Osteoblast (primary cell): ENCODE data around the gene TNFSF10. TPM values are rescaled to one million over a fixed set of nuclear protein-coding genes. Genes with fewer than 3 reads are reported as not detected.

Source experiments
- DNase-seq: peaks from one replicate; pipeline ENCODE4 v3.0.0; 2011; ENCODE audit warnings: low spot score, mixed read lengths; ENCODE audit not compliant: insufficient read length; ENCODE audit errors: missing footprints
- H2AFZ ChIP-seq: 2 replicates; pipeline ENCODE4 v1.6.0; 2011; ENCODE audit warnings: mild to moderate bottlenecking, low read length
- H3K27ac ChIP-seq: 2 replicates; pipeline ENCODE4 v1.5.1; 2011; ENCODE audit warnings: mild to moderate bottlenecking, low read depth, low read length, moderate library complexity
- H3K27me3 ChIP-seq: 2 replicates; pipeline ENCODE4 v1.6.0; 2012; ENCODE audit warnings: mild to moderate bottlenecking, control low read depth, inconsistent platforms, low read length, moderate library complexity; ENCODE audit not compliant: insufficient read depth
- H3K36me3 ChIP-seq: 2 replicates; pipeline ENCODE4 v1.5.1; 2011; ENCODE audit warnings: mild to moderate bottlenecking, low read length, control low read depth, moderate library complexity; ENCODE audit not compliant: insufficient read depth
- H3K4me1 ChIP-seq: 2 replicates; pipeline ENCODE4 v1.5.1; 2011; ENCODE audit warnings: mild to moderate bottlenecking, low read length, control low read depth, moderate library complexity; ENCODE audit not compliant: insufficient read depth
- H3K4me2 ChIP-seq: 2 replicates; pipeline ENCODE4 v1.6.0; 2011; ENCODE audit warnings: mild to moderate bottlenecking, low read length; ENCODE audit not compliant: insufficient read depth
- H3K4me3 ChIP-seq: fragments of 200-600 bp; sonication (generic); 3 replicates; pipeline ENCODE4 v1.5.1; 2012; ENCODE audit warnings: mild to moderate bottlenecking, low read length, inconsistent platforms; ENCODE audit not compliant: insufficient read depth
- H3K79me2 ChIP-seq: 2 replicates; pipeline ENCODE4 v1.6.0; 2012; ENCODE audit warnings: mild to moderate bottlenecking, low read length, control low read depth, inconsistent platforms; ENCODE audit not compliant: insufficient read depth
- H3K9me3 ChIP-seq: 2 replicates; pipeline ENCODE4 v1.5.1; 2011; ENCODE audit warnings: low read depth, low read length, control low read depth
- H4K20me1 ChIP-seq: 2 replicates; pipeline ENCODE4 v1.6.0; 2012; ENCODE audit warnings: mild to moderate bottlenecking, low read length, control low read depth; ENCODE audit not compliant: insufficient read depth
- CTCF ChIP-seq: IDR thresholded peaks from 2 replicates; pipeline ENCODE4 v1.5.1; 2011; ENCODE audit warnings: mild to moderate bottlenecking, low read depth, low read length, moderate library complexity; ENCODE audit errors: extremely low read depth
- total RNA-seq: library from RNA; depleted of rRNA; stranded (reverse); fragments of >200 nt; gene quantifications from 2 replicates; pipeline ENCODE4 v1.2.3, GENCODE V29; 2012

TNFSF10 gene
- total RNA-seq, 1 donor = 4.0 TPM

- Histone ChIP-seq H3K27me3 (no peaks in the 10 kb centered on the region), H3K27ac (peak overlapping the region; percentile 54), H3K79me2 (no peaks in the 10 kb centered on the region), H3K4me3 (no peak overlapping the region), H3K4me2 (peak overlapping the region; percentile 7), H4K20me1 (no peaks in the 10 kb centered on the region), H3K4me1 (peaks cover 22% of the 10 kb centered on the region), H3K36me3 (no peaks in the 10 kb centered on the region), H3K9me3 (no peaks in the 10 kb centered on the region), H2AFZ (peak overlapping the region; percentile 20)
- no peak for TF ChIP-seq CTCF
- DNase-seq = no peak
Measured at GRCh38 chr3:172516318-172517214, 6.7 kb downstream of the TNFSF10 start.

- no peak overlapping the region for H2AFZ ChIP-seq
- H3K27me3 ChIP-seq = no peaks in the 10 kb centered on the region
- no peaks in the 10 kb centered on the region for H3K36me3 ChIP-seq
- no peak overlapping the region for H3K27ac ChIP-seq
- DNase-seq = no peak
- H3K4me2 ChIP-seq = no peak overlapping the region
- TF ChIP-seq CTCF = no peak
- no peaks in the 10 kb centered on the region for H4K20me1 ChIP-seq
- no peaks in the 10 kb centered on the region for H3K9me3 ChIP-seq
- H3K4me1 ChIP-seq = peaks cover 20% of the 10 kb centered on the region
- no peak overlapping the region for H3K4me3 ChIP-seq
- H3K79me2 ChIP-seq = no peaks in the 10 kb centered on the region
Measured at GRCh38 chr3:172515130-172515918, 7.9 kb downstream of the TNFSF10 start.

GRCh38 chr3:172514678-172515077 lies 8.6 kb downstream of the TNFSF10 start:
- no peak for DNase-seq
- Histone ChIP-seq H3K4me3 (no peak overlapping the region), H3K27me3 (no peaks in the 10 kb centered on the region), H3K9me3 (no peaks in the 10 kb centered on the region), H3K27ac (no peak overlapping the region), H2AFZ (no peak overlapping the region), H3K79me2 (no peaks in the 10 kb centered on the region), H3K4me2 (no peak overlapping the region), H3K36me3 (no peaks in the 10 kb centered on the region), H4K20me1 (no peaks in the 10 kb centered on the region), H3K4me1 (peaks cover 18% of the 10 kb centered on the region)
- TF ChIP-seq CTCF = no peak

GRCh38 chr3:172513488-172513887 lies 9.7 kb downstream of the TNFSF10 start:
- Histone ChIP-seq H3K36me3 (no peaks in the 10 kb centered on the region), H3K27ac (no peak overlapping the region), H3K4me2 (no peak overlapping the region), H3K27me3 (no peaks in the 10 kb centered on the region), H3K4me3 (no peak overlapping the region), H2AFZ (no peak overlapping the region), H3K9me3 (no peaks in the 10 kb centered on the region), H4K20me1 (no peaks in the 10 kb centered on the region), H3K4me1 (peaks cover 18% of the 10 kb centered on the region), H3K79me2 (no peaks in the 10 kb centered on the region)
- DNase-seq = no peak
- TF ChIP-seq CTCF = no peak
